HepG2 (cell line): Measurements from ENCODE around the gene RTBDN. TPM values are rescaled to one million over a fixed set of nuclear protein-coding genes. Genes with fewer than 3 reads are reported as not detected.

ENCODE experiments used
- ATAC-seq: fragments of 200-7000 bp; cut with Tn5 transposase; 3 replicates; pipeline ENCODE4 v1.9.1; 2020; ENCODE audit warnings: mild to moderate bottlenecking, moderate library complexity
- BruUV-seq: library from RNA; stranded (reverse); fragments of 400-500 nt; replicated peaks from 2 replicates; lab custom pipeline; 2021; lab: Mats Ljungman, UMichigan
- CTCF ChIA-PET: fragments of 300-600 bp; formaldehyde crosslinking; extraction: SDS; loops from one replicate; lab custom pipeline; 2021; ENCODE audit warnings: low total read pairs, inconsistent platforms, low intra/inter-chr PET ratio; lab: Yijun Ruan, JAX
- POLR2A ChIA-PET: fragments of 350-600 bp; sonication (Branson Sonifier 250); formaldehyde crosslinking; loops from one replicate; lab custom pipeline; 2020; ENCODE audit warnings: antibody characterized with exemption, inconsistent platforms; lab: Yijun Ruan, JAX
- DNase-seq: peaks from one replicate; pipeline ENCODE4 v3.0.0-alpha.2; 2015; ENCODE audit warnings: low spot score
- FAIRE-seq: peaks from 3 replicates; lab custom pipeline; 2011; peaks lifted over from hg19 to GRCh38; lab: Jason Lieb, UNC
- H2AFZ ChIP-seq: one replicate; pipeline ENCODE4 v1.6.1; 2011; ENCODE audit warnings: low read length, inconsistent platforms
- H3K27ac ChIP-seq: fragments of 300-600 bp; 3 replicates; pipeline ENCODE4 v1.8.0; 2011; ENCODE audit warnings: mixed run types, mild to moderate bottlenecking, mixed read lengths, low read length, inconsistent platforms; ENCODE audit not compliant: insufficient read depth; ENCODE audit errors: extremely low read length
- H3K27me3 ChIP-seq, 2 experiments: fragments of 200-600 bp in 1 of 2; 2 replicates in 1 of 2; 3 replicates in 1 of 2; pipeline versions ENCODE4 v1.6.0 to v1.8.0; 2011; ENCODE audit warnings: low read length in 2 of 2, mild to moderate bottlenecking in 2 of 2, moderate library complexity in 2 of 2, inconsistent platforms in 1 of 2; ENCODE audit not compliant: insufficient read depth in 2 of 2, control insufficient read depth in 1 of 2
- H3K36me3 ChIP-seq, 2 experiments: fragments of 200-600 bp in 1 of 2; replicated peaks in 1 of 2; 2 replicates in 1 of 2; 3 replicates in 1 of 2; pipeline versions ENCODE4 v1.5.1 to v1.8.0; 2011; ENCODE audit warnings: low read length in 2 of 2, inconsistent platforms in 1 of 2; ENCODE audit not compliant: insufficient read depth in 2 of 2, control insufficient read depth in 1 of 2
- H3K4me1 ChIP-seq: 2 replicates; pipeline ENCODE4 v1.5.1; 2012; ENCODE audit warnings: low read length, inconsistent platforms; ENCODE audit not compliant: insufficient read depth
- H3K4me2 ChIP-seq: 2 replicates; pipeline ENCODE4 v1.6.0; 2011; ENCODE audit warnings: low read depth, low read length, inconsistent platforms
- H3K4me3 ChIP-seq, 3 experiments: fragments of 200-600 bp in 1 of 3; sonication (generic), shearing (Covaris generic) in 1 of 3; replicated peaks in 1 of 3; 2 replicates each; pipeline ENCODE4 v1.5.1; 2011 to 2016; ENCODE audit warnings: low read length in 3 of 3, inconsistent platforms in 2 of 3, low read depth in 2 of 3, mild to moderate bottlenecking in 2 of 3, control low read depth in 1 of 3, mixed read lengths in 1 of 3; ENCODE audit not compliant: insufficient read depth in 1 of 3
- H3K79me2 ChIP-seq: one replicate; pipeline ENCODE4 v1.6.1; 2011; ENCODE audit warnings: low read length, inconsistent platforms; ENCODE audit not compliant: insufficient read depth
- H3K9ac ChIP-seq: 2 replicates; pipeline ENCODE4 v1.6.0; 2011; ENCODE audit warnings: mild to moderate bottlenecking, low read depth, low read length, inconsistent platforms; ENCODE audit not compliant: insufficient read depth
- H3K9me3 ChIP-seq: 2 replicates; pipeline ENCODE4 v1.5.1; 2012; ENCODE audit warnings: mild to moderate bottlenecking, low read length
- H4K20me1 ChIP-seq: 2 replicates; pipeline ENCODE4 v1.6.0; 2011; ENCODE audit warnings: inconsistent platforms, mild to moderate bottlenecking, low read length, moderate library complexity; ENCODE audit not compliant: insufficient read depth
- MAFF ChIP-seq: IDR thresholded peaks from 2 replicates; pipeline ENCODE4 v1.6.1; 2011; ENCODE audit warnings: low read depth, low read length, improper control_type of control experiment
- SAFB2 ChIP-seq: sonication (generic); formaldehyde crosslinking; IDR thresholded peaks from 2 replicates; pipeline ENCODE4 v1.5.1; 2020; ENCODE audit warnings: missing genetic modification reagents, low read depth, mild to moderate bottlenecking, borderline replicate concordance
- SMAD3 ChIP-seq: sonication (generic); formaldehyde crosslinking; IDR thresholded peaks from 2 replicates; pipeline ENCODE4 v1.4.0; 2020; ENCODE audit warnings: missing genetic modification reagents
- ZBTB7A ChIP-seq: sonication (generic); formaldehyde crosslinking; IDR thresholded peaks from 2 replicates; pipeline ENCODE4 v1.8.0; 2022; ENCODE audit warnings: mild to moderate bottlenecking, missing genetic modification reagents
- ZNF101 ChIP-seq: sonication (generic); formaldehyde crosslinking; IDR thresholded peaks from 2 replicates; pipeline ENCODE4 v1.4.0; 2020; ENCODE audit warnings: mild to moderate bottlenecking, low read depth, missing genetic modification reagents, borderline replicate concordance
- ZNF629 ChIP-seq: sonication (generic); formaldehyde crosslinking; conservative IDR thresholded peaks from 2 replicates; pipeline ENCODE4 v1.5.0; 2020; ENCODE audit warnings: missing genetic modification reagents
- ZNF724P ChIP-seq: sonication (generic); formaldehyde crosslinking; IDR thresholded peaks from 2 replicates; pipeline ENCODE4 v1.8.0; 2022; ENCODE audit warnings: missing genetic modification reagents, borderline replicate concordance
- ZNF773 ChIP-seq: sonication (generic); formaldehyde crosslinking; IDR thresholded peaks from 2 replicates; pipeline ENCODE4 v1.4.0; 2020; ENCODE audit warnings: missing genetic modification reagents, borderline replicate concordance
- ZSCAN30 ChIP-seq: sonication (generic); formaldehyde crosslinking; IDR thresholded peaks from 2 replicates; pipeline ENCODE4 v1.5.0; 2020; ENCODE audit warnings: mild to moderate bottlenecking, missing genetic modification reagents
- WGBS: methylation state at CpG from one replicate; pipeline ENCODE4 v1.1.6; 2017; ENCODE audit warnings: low lambda C conversion rate; 5-methylcytosine and 5-hydroxymethylcytosine counted together
- in situ Hi-C: cut with HindIII; loops from 2 replicates; pipeline ENCODE4 v1.10.0; 2017; ENCODE audit warnings: low pct_unique_long_range_greater_than_20kb; ENCODE audit not compliant: extremely low pct_ligation_motif_present
- intact Hi-C: fragments of 100-400 bp; cut with micrococcal nuclease; formaldehyde crosslinking; loops from one replicate; pipeline ENCODE4 v1.10.0; 2022; ENCODE audit not compliant: unreplicated experiment
- polyA plus RNA-seq, 8 experiments: library from polyadenylated mRNA; depleted of rRNA in 3 of 8; stranded (reverse) in 7 of 8; unstranded in 1 of 8; fragments of >200 nt; fragmentation: Illumina TruSeq in 4 of 8; extraction: Trizol in 4 of 8; gene quantifications; 2 replicates each; pipeline versions ENCODE4 v1.2.1 to v1.2.3, GENCODE V29; 2011 to 2016; ENCODE audit warnings: low read depth in 4 of 8, missing spikeins in 1 of 8, mixed read lengths in 1 of 8; ENCODE audit not compliant: insufficient read depth in 1 of 8
- total RNA-seq, 5 experiments: library from RNA; depleted of rRNA; stranded (reverse); fragments of >200 nt; fragmentation: Illumina TruSeq; extraction: Trizol; gene quantifications; 2 replicates each; pipeline ENCODE4 v1.2.3, GENCODE V29; 2016; ENCODE audit warnings: low read depth in 1 of 5
- TF ChIP-seq, protein P1 (sequence below): sonication (generic); formaldehyde crosslinking; IDR thresholded peaks from 2 replicates; pipeline ENCODE4 v1.4.0; 2020; ENCODE audit warnings: missing genetic modification reagents
- TF ChIP-seq, protein P2 (sequence below): sonication (generic); formaldehyde crosslinking; IDR thresholded peaks from 2 replicates; pipeline ENCODE4 v1.8.1; 2023; ENCODE audit warnings: mild to moderate bottlenecking, missing genetic modification reagents, borderline replicate concordance

Gene RTBDN
- total and polyA plus RNA-seq, 2 of the 13 experiments (the other 11 are each of a cell fraction or from before 2014, with no cell fraction given), result 0.27 to 0.48 TPM

DNA sequence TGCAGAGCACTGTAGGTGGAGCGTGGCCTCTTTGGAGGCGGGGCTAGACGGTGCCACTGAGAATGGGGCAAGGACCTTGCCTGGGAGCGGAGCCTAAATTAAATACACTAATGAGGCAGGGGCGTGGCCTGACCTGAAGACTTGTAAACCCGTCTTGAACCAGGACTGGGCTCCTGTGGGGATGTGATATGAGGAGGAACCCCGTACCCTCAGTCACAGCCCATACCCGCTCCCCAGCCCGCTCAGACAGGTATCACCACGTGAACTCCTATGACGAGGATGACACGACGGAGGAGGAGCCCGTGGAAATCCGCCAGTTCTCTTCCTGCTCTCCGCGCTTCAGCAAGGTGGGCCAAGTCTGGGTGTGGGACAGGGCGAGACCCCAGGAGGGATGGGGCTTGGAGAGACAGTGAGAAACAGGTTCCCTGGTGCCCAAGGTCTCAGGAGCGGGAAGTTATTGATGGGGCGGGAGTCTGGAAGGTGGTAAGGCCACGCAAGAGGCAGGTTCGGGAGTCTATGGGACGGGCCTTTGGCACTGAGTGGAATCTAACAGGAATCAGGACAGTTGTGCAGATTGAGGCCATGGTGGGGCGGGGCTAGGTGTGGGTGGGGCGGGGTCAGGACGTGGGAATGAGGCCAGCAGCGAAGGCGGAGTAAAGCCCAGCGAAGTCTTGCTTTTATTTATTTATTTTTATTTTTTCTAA is 32.2 kb upstream of the RTBDN start:
- POLR2A ChIA-PET, result no interaction called here
- TF ChIP-seq MAFF, result no peak
- TF ChIP-seq ZNF101 (CRISPR knock-in tag), result no peak
- no peak for TF ChIP-seq ZBTB7A (CRISPR knock-in tag)
- no peak for TF ChIP-seq ZSCAN30 (CRISPR knock-in tag)
- no peak for TF ChIP-seq ZNF629 (CRISPR knock-in tag)
- H3K9me3 ChIP-seq, result no peaks in the 10 kb centered on the region
- H3K4me1 ChIP-seq, result peaks cover 19% of the 10 kb centered on the region
- no peak overlapping the region for H2AFZ ChIP-seq
- no peaks in the 10 kb centered on the region for H3K27me3 ChIP-seq
- H3K36me3 ChIP-seq, result no peaks in the 10 kb centered on the region
- CTCF ChIA-PET, result no interaction called here
- H4K20me1 ChIP-seq, result no peaks in the 10 kb centered on the region
- no peak overlapping the region for H3K9ac ChIP-seq
- 90% methylated on average over 29 of the region's 29 CpGs for WGBS
- no peak overlapping the region for H3K27ac ChIP-seq
- intact Hi-C loops, result no loop called here
- in situ Hi-C loops, result no loop called here
- ATAC-seq (no peak), FAIRE-seq (no peak), DNase-seq (no peak)
- BruUV-seq, result no TSS peak
- H3K4me2 ChIP-seq, result no peak overlapping the region
- H3K4me3 ChIP-seq, result no peak overlapping the region
- H3K79me2 ChIP-seq, result no peaks in the 10 kb centered on the region

DNA sequence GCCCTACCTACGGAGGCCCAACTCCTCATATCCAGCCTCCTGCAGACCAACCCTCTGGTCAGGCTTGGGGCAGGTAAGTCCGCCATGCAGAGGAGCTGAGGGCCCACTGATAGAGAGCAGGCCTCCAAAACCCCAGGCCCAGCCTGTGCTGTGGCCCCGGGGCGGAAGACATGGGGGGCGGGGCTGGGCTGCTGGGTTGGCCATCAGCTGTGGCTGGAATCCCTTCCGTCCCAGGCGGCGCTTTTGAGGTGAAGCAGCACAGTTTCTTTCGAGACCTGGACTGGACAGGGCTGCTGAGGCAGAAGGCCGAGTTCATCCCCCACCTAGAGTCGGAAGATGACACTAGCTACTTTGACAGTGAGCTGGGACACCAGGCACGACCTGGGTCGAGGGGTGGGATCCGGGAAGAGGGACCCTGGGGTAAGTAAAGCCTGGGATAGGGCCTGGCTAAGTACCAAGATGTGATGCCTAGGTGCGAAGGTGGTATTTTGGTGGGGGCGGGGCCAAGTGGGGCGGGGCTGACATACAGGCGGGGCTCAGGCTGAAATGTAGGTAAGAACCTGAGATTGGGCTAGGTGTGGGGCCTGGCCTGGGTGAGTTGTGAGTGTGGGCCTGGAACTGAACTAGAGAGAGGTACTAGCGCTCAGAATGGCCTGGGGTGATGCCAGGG is 31.5 kb upstream of the RTBDN start:
- Histone ChIP-seq H3K4me3 (no peak overlapping the region), H3K4me2 (no peak overlapping the region), H3K79me2 (no peaks in the 10 kb centered on the region), H3K9me3 (no peaks in the 10 kb centered on the region), H3K4me1 (peaks cover 19% of the 10 kb centered on the region), H3K36me3 (no peaks in the 10 kb centered on the region), H3K9ac (no peak overlapping the region), H2AFZ (no peak overlapping the region), H4K20me1 (no peaks in the 10 kb centered on the region), H3K27ac (no peak overlapping the region), H3K27me3 (no peaks in the 10 kb centered on the region)
- DNase-seq (no peak), FAIRE-seq (no peak), ATAC-seq (peak; percentile 20)
- intact Hi-C loops, result no loop called here
- POLR2A ChIA-PET, result interaction anchor here (1.4 kb wide), 1 partner anchor 25 kb away, joined by 15 read pairs; the partner anchor contains the start of gene GCDH
- CTCF ChIA-PET, result interaction anchor here (2.0 kb wide), 1 partner anchor 99 kb away, joined by 7 read pairs; no protein-coding TSS in a partner anchor
- in situ Hi-C loops, result no loop called here
- 84% methylated on average over 10 of the region's 19 CpGs for WGBS
- BruUV-seq, result no TSS peak
- TF ChIP-seq, protein P1, sequence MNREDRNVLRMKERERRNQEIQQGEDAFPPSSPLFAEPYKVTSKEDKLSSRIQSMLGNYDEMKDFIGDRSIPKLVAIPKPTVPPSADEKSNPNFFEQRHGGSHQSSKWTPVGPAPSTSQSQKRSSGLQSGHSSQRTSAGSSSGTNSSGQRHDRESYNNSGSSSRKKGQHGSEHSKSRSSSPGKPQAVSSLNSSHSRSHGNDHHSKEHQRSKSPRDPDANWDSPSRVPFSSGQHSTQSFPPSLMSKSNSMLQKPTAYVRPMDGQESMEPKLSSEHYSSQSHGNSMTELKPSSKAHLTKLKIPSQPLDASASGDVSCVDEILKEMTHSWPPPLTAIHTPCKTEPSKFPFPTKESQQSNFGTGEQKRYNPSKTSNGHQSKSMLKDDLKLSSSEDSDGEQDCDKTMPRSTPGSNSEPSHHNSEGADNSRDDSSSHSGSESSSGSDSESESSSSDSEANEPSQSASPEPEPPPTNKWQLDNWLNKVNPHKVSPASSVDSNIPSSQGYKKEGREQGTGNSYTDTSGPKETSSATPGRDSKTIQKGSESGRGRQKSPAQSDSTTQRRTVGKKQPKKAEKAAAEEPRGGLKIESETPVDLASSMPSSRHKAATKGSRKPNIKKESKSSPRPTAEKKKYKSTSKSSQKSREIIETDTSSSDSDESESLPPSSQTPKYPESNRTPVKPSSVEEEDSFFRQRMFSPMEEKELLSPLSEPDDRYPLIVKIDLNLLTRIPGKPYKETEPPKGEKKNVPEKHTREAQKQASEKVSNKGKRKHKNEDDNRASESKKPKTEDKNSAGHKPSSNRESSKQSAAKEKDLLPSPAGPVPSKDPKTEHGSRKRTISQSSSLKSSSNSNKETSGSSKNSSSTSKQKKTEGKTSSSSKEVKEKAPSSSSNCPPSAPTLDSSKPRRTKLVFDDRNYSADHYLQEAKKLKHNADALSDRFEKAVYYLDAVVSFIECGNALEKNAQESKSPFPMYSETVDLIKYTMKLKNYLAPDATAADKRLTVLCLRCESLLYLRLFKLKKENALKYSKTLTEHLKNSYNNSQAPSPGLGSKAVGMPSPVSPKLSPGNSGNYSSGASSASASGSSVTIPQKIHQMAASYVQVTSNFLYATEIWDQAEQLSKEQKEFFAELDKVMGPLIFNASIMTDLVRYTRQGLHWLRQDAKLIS (CRISPR knock-in tag), result no peak
- no peak for TF ChIP-seq SMAD3 (CRISPR knock-in tag)
- TF ChIP-seq ZNF724P (CRISPR knock-in tag), result no peak
- TF ChIP-seq ZNF773 (CRISPR knock-in tag), result no peak
- TF ChIP-seq SAFB2 (CRISPR knock-in tag), result no peak
- TF ChIP-seq, protein P2, sequence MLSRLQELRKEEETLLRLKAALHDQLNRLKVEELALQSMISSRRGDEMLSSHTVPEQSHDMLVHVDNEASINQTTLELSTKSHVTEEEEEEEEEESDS (CRISPR knock-in tag), result no peak
